Right renal pelvis (tissue), 4 donors: Measurements from ENCODE around the gene CCDC7. TPM values are rescaled to one million over a fixed set of nuclear protein-coding genes. Genes with fewer than 3 reads are reported as not detected.
"Not testable (repeated sequence)": the region's sequence is repeated elsewhere in the genome, so short reads cannot be mapped to it uniquely, and the experiment has no call there.

Experiments used
- DNase-seq, 4 donors: peaks; one replicate each; pipeline ENCODE4 v3.0.0-alpha.2; 2013; ENCODE audit warnings: low read depth in 4 of 4, low spot score in 3 of 4, missing footprints in 1 of 4
- polyA plus RNA-seq, 4 donors: library from polyadenylated mRNA; unstranded; fragments of 120-200 nt; gene quantifications; one replicate each; pipeline ENCODE4 v1.2.1, GENCODE V29; 2013; ENCODE audit not compliant: insufficient read length in 4 of 4

The CCDC7 gene
- polyA plus RNA-seq, 4 donors = 3.9 to 6.6 (median 5.4) TPM

DNA sequence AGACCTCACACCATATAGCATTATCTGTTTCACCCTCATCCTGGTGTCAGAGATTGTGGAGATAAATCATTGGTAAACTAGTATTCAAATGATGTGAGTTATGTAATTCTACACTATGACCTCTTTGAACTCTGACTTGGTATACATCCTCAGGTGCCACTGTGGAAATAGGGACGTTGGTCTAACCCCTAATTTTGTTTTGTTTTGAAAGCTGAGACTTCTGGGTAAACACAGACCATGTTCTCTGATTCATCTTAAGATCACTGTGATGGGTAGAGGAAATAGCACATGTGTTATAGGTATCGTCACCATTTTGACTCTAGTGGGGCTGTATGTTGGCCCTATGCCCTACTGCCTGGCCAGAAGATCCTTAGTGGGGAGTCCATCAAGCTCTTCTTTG is 241.6 kb downstream of the CCDC7 start:
- no peak for DNase-seq

DNA sequence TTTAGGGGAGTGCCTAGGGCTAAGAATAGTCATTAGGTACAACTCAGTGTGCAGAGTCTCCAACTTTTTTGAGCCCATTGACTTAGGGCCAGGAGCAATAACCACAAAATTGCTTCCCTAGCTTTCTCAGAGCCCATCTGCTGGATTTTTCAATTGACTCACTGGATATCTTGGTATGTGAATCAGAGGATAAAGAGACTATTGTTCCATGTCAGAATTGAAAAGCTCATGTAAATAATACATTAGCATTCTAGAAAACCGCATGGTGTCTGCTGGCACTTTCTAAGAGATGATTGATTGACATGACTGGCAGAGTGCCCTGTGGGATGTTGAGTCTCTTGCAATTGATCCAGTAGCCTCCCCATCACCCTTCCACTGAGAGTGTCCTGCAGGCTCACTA is 246.2 kb downstream of the CCDC7 start:
- DNase-seq = no peak

DNA sequence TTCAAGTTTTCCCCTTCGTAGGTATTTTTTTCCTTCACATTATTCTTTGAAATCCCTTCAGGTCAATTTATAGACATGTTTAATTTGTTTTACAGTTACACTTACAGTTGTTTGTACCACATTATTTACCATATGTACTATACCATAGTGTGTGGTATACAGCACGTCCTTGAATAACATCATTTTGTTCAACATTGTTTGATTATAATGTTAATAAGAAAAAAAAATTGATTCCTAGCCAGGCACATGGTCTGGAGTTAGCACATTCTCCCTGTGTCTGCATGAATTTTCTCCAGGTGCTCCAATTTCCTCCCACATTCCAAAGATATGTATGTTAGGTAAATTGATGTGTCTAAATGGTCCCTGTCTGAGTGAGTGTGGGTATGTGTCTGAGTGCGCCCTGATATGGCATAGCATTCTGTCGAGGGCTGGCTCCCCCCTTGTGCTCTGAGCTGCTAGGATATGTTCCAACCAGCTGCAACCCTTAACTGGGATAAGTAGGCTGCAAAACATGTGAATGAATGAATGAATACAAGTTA is 247.6 kb downstream of the CCDC7 start:
- no peak for DNase-seq

DNA sequence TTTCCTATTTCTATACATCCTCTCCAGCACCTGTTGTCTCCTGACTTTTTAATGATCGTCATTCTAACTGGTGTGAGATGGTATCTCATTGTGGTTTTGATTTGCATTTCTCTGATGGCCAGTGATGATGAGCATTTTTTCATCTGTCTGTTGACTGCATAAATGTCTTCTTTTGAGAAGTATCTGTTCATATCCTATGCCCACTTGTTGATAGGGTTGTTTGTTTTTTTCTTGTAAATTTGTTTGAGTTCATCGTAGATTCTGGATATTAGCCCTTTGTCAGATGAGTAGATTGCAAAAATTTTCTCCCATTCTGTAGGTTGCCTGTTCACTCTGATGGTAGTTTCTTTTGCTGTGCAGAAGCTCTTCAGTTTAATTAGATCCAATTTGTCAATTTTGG is 253.7 kb downstream of the CCDC7 start:
- DNase-seq = not testable (repeated sequence)

DNA sequence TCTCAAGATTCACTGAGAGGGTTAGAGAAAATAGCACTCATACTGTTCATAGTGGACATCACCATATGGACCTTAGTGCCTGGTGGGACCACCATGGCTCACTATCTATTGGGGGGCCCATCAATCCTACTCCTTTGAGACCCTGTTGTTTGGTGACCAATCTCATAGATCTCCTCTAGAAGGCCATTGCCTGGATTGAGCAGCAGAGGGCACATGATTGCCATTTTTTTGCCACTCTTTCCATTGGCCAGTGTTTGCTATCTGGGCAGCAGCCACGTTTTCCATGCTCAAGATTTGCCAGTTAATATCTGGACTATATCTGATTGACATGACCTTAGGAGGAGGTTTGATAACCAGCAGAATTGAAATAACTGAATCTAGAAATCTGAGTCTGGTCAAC is 267.6 kb downstream of the CCDC7 start:
- DNase-seq = no peak

DNA sequence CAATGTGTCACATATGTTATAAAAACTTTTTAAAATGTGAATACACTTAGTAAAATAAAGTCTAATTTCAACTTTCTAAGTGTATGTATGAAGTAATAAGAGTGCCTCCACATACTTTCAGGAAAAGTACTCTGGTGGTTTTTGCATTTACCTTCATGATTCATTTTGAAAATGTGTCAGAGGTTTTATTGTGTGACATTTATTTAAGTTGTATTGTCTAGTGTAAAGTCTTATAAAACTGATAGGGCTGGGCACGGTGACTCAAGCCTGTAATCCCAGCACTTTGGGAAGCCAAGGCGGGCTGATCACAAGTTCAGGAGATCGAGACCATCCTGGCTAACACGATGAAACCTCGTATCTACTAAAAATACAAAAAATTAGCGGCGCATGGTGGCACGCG is 285.6 kb downstream of the CCDC7 start:
- DNase-seq = no peak

DNA sequence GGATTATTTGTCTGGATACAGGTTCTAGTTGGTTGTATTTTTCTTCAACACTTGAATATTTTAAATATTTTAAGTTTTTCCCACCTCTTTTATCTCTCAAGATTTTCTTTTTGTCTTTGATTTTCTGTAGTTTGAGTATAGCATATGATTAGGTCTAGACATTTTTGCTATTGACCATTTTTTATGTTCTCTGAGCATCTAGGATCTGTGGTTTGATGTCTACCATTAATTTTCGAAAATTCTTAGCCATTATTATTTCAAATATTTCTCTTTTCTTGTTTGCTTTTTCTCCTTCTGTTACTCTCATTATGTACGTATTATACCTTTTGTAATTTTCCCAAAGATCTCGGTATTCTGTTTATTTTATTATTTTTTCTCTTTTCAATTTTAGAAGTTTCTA is 293.0 kb downstream of the CCDC7 start:
- DNase-seq = no peak

DNA sequence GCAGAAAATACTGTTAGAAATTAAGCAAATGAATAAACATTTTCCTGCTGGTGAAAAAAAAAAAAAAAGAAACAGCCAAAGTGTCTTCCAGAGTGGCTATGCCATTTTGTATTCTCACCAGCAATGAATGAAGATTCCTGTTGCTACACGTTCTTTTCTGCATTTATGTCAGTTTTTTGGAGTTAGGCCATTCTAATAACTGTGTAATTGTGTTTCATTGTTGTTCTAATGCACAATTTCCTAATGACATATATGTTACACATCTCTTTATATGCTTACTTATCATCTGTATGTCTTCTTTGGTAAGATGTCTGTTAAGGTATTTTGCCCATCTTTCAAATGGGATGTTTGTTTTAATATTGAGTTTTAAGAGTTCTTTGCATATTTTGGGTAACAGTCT is 298.4 kb downstream of the CCDC7 start:
- DNase-seq = no peak

DNA sequence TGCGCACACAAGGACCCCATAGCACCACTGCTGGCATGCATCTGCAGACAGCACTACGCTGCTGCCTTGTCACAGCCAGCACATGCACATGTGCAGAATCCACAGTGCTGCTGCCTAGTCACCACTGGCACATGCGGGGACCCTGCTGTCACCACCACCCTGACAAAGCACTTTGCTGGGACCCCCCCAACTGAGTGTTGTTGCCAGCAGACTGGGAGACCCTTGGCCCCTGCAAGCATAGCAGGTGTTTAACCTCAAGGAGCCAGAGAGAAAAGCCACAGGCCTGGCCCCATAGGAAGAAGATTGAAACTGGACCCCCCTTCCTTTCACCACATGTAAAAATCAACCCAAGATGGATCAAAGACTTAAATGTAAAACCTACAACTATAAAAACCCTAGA is 300.9 kb downstream of the CCDC7 start:
- no peak for DNase-seq

DNA sequence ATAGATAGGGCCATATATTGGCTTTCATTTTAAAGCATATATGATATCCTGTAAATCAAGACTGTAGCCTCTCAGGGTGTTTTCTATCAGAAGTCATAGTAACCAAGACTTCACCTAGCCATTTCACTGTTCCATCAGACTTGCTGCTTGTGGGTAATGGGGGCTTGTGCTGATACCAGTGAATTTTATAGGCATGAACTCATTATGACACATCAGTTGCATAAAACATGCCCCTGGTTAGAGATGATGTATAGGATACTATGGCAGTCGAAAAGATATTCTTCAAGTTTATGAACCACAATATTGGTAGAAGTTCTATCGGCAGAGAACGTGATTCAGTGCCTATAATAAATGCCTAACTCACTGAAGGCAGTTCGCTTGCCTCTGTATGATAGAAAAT is 305.6 kb downstream of the CCDC7 start:
- DNase-seq = no peak

DNA sequence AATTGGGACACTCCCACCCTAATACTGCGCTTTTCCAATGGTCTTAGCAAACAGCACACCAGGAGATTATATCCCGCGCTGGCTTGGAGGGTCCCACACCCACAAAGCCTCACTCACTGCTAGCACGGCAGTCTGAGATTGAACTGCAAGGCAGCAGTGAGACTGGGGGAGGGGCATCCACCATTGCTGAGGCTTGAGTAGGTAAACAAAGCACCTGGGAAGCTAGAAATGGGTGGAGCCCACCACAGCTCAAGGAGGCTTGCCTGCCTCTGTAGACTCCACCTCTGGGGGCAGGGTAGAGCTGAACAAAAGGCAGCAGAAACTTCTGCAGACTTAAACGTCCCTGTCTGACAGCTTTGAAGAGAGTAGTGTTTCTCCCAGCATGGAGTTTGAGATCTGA is 309.0 kb downstream of the CCDC7 start:
- not testable (repeated sequence) for DNase-seq

DNA sequence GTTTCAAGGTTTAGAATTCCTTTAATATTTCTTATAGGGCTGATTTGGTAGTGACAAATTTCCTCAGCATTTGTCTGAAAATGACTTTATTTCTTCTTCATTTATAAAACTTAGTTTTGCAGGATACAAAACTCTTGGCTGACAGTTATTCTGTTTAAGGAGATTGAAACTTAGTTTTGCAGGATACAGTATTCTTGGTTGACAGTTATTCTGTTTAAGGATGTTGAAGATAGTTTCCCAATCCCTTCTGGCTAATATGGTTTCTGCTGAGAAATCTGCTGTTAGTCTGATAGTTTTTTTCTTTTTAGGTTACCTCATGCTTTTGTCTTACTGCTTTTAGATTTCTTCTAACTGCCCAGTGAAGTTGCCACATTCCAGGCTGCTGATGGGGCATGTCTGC is 325.3 kb downstream of the CCDC7 start:
- DNase-seq = no peak

DNA sequence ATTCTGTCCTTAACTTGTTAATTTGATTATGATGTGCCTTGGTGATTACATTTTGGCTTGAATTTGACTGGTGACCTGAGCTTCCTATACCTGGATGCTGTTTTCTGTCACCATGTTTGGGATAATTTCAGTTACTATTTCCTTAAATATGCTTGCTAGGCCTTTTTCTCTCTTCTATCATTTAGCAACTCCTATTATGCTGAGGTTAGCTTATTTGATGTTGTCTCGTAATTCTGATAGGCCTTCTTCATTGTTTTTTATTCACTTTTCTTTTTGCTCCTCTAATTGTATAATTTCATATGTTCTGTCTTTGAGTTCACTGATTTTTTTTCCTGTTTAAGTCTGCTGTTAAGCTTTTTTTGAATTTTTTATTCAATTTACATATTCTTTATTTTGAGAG is 327.2 kb downstream of the CCDC7 start:
- no peak for DNase-seq

DNA sequence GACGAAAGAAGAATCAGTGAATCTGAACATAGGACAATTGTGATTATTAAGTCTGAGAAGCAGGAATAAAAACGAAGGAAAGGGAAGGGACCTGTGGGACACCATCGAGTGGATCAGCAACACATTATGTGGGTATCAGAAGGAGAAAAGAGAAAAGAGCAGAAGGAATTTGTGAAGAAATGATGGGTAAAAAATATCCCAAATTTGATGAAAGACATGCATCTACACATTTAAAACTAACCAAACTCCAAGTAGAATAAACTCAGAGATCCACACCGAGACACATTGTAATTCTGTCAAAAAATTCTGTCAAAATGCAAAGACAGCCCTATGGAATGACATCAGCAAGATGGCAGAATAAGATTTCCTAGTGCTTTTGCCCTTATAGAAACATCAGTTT is 341.0 kb downstream of the CCDC7 start:
- DNase-seq = no peak

DNA sequence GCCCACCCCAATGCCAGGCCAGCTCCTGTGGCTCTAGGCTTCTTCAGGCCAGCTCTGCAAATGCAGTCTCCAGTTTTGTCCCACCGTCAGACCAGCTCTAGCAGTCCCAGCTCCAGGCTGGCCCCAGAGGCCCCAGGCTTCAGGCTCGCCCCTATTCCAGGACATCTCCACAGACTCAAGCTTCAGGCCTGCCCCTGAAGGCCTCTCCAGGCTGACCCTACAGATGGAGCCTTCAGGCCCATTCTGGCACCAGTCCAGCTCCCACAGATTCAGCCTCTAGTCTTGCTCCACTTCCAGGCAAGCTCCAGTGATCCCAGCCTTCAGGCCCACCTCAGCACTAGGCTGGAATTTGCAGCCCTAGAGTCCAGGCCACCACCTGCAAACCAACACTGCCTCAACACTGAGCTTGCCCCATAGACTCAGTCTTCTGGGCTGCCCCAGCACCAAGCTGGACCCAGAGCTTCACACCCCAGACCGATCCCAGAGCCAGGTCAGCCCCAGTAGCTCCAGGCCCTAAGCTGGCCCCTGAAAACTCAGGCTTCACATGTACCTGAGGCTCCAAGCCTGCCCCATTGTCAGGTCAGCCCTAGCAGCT is 341.8 kb downstream of the CCDC7 start:
- DNase-seq = no peak

DNA sequence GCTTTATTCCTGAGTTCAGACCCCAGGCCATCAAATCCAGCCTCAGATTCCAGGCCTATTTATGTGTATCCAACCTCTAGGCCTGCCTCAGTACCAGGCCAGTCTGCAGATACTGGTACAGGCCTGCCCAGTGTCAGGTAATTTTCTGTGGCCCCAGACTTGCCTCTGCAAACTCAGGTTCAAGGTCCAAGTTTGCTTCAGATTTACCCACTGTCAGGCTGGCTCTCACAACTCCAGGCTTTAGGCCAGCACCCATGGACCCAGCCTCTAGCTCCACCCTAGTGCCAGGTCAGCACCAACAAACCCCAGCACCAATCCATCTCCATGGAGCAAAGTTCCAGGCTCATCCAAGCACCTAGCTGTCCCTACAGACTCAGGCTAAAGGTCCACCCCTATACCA is 342.4 kb downstream of the CCDC7 start:
- DNase-seq = no peak

DNA sequence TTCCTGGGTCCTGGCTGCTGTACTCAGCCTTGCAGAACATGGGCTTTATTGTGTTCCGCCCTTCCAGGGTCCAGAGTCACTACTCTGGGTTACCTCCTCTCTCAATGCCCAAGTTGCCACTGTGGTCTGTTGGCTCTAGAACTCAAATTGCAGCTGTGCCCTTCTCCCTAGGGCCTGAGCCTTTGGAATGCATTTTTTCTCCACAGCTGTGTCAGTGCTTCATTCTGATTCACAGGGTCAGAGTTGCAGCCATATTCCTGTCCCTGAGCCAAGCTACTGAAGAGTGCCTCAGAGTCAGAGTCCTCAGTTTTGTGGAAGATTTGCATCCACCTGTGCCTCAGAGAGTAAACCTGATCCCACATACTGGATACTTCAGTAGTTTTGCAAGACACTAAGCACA is 344.5 kb downstream of the CCDC7 start:
- DNase-seq = no peak

DNA sequence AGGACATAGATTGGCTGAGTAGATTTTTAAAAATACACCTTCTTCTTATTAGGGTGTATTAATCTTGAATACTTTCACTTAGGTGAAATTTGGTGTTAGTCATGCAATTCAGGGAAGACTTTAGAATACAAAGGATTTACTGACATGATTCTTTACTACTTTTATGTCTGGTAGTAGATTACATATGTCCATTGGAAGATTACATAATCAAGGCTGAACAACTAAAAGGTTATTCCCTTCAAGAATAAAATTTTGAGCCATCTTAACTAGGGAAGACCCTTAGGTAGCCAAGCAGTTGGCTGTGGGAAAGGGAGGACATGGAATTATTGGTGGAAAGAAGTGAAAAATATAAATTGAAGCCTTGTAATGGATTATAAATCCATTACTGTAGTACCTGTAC is 347.1 kb downstream of the CCDC7 start:
- DNase-seq = no peak

DNA sequence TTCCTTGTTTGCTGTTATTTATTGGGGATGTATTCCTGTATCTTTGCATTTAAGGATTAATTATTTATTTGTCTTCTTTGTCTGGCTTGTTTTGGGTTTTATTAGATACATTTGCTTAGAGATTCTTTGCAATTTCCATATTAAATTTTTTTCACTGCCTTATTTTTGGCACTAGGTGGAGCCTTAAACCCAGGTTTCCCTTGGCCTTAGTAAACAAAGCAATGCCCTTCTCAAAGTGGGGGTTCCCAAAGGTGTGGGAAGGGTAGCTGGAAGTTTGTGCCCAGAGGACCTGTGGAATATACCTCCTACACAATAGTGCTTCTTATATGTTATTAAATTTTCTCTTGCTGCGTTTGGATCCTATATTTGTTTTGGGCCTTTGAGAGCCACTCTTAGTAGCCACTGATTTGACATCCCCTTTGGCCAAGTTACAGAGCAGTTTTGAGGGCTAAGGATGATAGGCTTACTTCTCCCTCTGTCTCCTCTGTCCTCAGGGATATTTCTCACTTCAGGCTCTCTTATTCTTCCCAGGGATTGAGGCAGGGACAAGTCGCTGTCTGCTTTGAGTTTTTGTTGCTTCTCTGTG is 349.8 kb downstream of the CCDC7 start:
- peak in 3 of 4 donors; percentile 1 to 16 (median 16) for DNase-seq

DNA sequence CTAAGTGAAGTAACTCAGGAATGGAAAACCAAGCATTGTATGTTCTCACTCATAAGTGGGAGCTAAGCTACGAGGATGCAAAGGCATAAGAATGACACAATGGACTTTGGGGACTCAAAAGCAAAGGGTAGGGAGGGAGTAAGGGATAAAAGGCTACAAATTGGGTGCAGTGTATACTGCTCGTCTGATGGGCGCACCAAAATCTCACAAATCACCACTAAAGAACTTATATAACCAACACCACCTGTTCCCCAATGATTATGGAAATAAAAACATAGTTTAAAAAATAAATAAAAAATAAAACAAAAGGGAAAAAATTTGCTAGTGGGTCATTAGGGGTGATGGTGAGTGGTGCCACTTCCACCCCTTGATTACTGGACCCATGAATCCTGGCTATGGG is 351.5 kb downstream of the CCDC7 start:
- not testable (repeated sequence) for DNase-seq

DNA sequence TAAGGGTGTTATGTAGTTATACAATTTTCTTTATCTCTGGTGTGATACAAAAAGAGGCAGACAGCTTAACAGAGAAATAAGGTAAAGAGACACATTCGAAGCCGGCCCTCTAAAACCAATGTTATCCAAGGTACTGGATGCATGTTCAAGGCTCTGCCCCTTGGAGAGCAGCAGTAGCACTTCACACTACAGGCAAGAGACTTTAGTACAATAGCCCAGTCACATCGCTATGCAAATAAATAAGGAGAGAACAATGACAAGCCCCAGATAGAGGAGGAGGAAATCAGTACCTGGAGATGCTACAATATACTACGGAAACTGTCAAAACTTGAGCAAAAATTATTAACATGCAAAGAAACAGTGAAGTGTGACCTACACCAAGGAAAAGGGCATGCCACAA is 401.0 kb downstream of the CCDC7 start:
- no peak for DNase-seq

DNA sequence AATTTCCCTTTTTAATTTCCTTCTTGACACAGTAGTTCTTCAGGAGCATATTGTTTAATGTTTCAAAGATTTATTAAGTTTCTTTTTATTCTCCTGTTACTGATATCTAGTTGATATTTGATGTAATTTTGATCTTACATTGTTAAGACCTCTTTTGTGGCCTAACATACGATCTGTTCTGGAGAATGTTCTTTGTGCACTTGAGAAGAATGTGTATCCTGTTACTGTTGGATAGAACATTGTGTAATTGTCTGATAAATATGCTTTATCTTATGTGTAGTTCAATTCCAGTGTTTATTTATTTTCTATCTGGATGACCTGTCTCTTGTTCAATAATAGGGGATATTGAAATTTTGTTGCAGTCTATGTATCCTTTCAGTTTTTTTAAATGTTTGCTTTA is 405.4 kb downstream of the CCDC7 start:
- no peak for DNase-seq

DNA sequence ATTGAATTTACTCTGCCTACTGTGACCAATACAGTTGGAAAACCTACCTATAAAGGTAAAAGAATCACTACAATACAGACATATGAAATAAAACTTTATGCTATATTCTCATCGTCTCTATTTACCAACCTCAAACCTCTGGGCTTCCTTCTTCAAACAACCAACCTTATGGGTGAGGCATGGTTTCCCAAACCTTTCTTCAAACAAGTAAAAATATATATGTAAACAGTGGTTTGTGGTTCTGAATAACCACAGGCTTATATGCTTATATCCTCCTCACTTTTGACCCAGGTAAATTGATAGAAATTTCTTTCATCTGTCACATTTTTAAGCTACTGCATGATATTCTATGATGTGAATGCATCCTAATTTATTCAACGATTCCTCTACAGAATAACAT is 408.5 kb downstream of the CCDC7 start:
- no peak for DNase-seq
